ENCODE results near the gene TMEM14A. TPM values are rescaled to one million over a fixed set of nuclear protein-coding genes. Genes with fewer than 3 reads are reported as not detected.

The TMEM14A gene
- total and polyA plus RNA-seq, 8 donors: 12.4 to 29.6 (median 17.3) TPM

GRCh38 chr6:52641388-52641787, 29.5 kb upstream of the TMEM14A start:
- H3K27ac ChIP-seq: no peak overlapping the region
- TF ChIP-seq CTCF (IDR thresholded peaks at IDR 0.05): no peak
- no peak overlapping the region for H3K4me3 ChIP-seq
- H3K9me3 ChIP-seq: no peaks in the 10 kb centered on the region
- H3K27me3 ChIP-seq: no peaks in the 10 kb centered on the region
- ATAC-seq: no peak
- intact Hi-C loops (cut with DNase I): loop anchor here in 1 of 3 donors (10.0 kb wide), 1 partner anchor 47 kb away; no protein-coding TSS in a partner anchor
- H3K4me1 ChIP-seq: no peaks in the 10 kb centered on the region
- DNase-seq: no peak
- FAIRE-seq: no peak
- H3K36me3 ChIP-seq: no peaks in the 10 kb centered on the region

GRCh38 chr6:52641826-52642225, 29.1 kb upstream of the TMEM14A start:
- intact Hi-C loops (cut with DNase I): loop anchor here in 1 of 3 donors (10.0 kb wide), 1 partner anchor 47 kb away; no protein-coding TSS in a partner anchor
- FAIRE-seq: no peak
- no peak for DNase-seq
- TF ChIP-seq CTCF (IDR thresholded peaks at IDR 0.05): no peak
- H3K4me1 ChIP-seq: no peaks in the 10 kb centered on the region
- H3K27ac ChIP-seq: no peak overlapping the region
- no peak overlapping the region for H3K4me3 ChIP-seq
- H3K36me3 ChIP-seq: no peaks in the 10 kb centered on the region
- peak in 2 of 4 donors; percentile 47 to 54 for ATAC-seq
- WGBS, 2 donors: 75 to 81% methylated on average over 3 of the region's 3 CpGs
- no peaks in the 10 kb centered on the region for H3K27me3 ChIP-seq
- H3K9me3 ChIP-seq: no peaks in the 10 kb centered on the region

- no peaks in the 10 kb centered on the region for H3K36me3 ChIP-seq
- no peak for TF ChIP-seq CTCF (IDR thresholded peaks at IDR 0.05)
- H3K9me3 ChIP-seq: no peaks in the 10 kb centered on the region
- no peak for ATAC-seq
- H3K27me3 ChIP-seq: no peaks in the 10 kb centered on the region
- WGBS, 2 donors: 59 to 67% methylated on average over 2 of the region's 2 CpGs
- no peak for FAIRE-seq
- no peak overlapping the region for H3K27ac ChIP-seq
- no peaks in the 10 kb centered on the region for H3K4me1 ChIP-seq
- intact Hi-C loops (cut with DNase I): loop anchor here in 1 of 3 donors (10.0 kb wide), 1 partner anchor 48 kb away; no protein-coding TSS in a partner anchor
- no peak for DNase-seq
- no peak overlapping the region for H3K4me3 ChIP-seq
Observed at GRCh38 chr6:52642368-52642767, 28.5 kb upstream of the TMEM14A start.

GRCh38 chr6:52643158-52643557, 27.8 kb upstream of the TMEM14A start:
- no peak overlapping the region for H3K4me3 ChIP-seq
- 84 to 86% methylated on average over 3 of the region's 3 CpGs for WGBS, 2 donors
- H3K27me3 ChIP-seq: no peaks in the 10 kb centered on the region
- DNase-seq (no peak), ATAC-seq (no peak), FAIRE-seq (no peak)
- TF ChIP-seq CTCF (IDR thresholded peaks at IDR 0.05): no peak
- intact Hi-C loops (cut with DNase I): loop anchor here in 1 of 3 donors (10.0 kb wide), 1 partner anchor 48 kb away; no protein-coding TSS in a partner anchor
- H3K27ac ChIP-seq: no peak overlapping the region
- H3K9me3 ChIP-seq: no peaks in the 10 kb centered on the region
- no peaks in the 10 kb centered on the region for H3K4me1 ChIP-seq
- no peaks in the 10 kb centered on the region for H3K36me3 ChIP-seq

GRCh38 chr6:52644253-52644652, 26.7 kb upstream of the TMEM14A start:
- H3K9me3 ChIP-seq: no peaks in the 10 kb centered on the region
- no peak for TF ChIP-seq CTCF (IDR thresholded peaks at IDR 0.05)
- no peak for DNase-seq
- H3K27ac ChIP-seq: no peak overlapping the region
- no peak for ATAC-seq
- no peak for FAIRE-seq
- intact Hi-C loops (cut with DNase I): loop anchor here in 1 of 3 donors (10.0 kb wide), 1 partner anchor 49 kb away; no protein-coding TSS in a partner anchor
- no peaks in the 10 kb centered on the region for H3K36me3 ChIP-seq
- no peaks in the 10 kb centered on the region for H3K27me3 ChIP-seq
- H3K4me3 ChIP-seq: no peak overlapping the region
- no peaks in the 10 kb centered on the region for H3K4me1 ChIP-seq
- 64 to 77% methylated on average over 4 of the region's 4 CpGs for WGBS, 2 donors
